Measurements from ENCODE around the gene SMARCAL1. TPM values are rescaled to one million over a fixed set of nuclear protein-coding genes. Genes with fewer than 3 reads are reported as not detected.
A peak's percentile ranks its signal among the peaks of the same experiment; 100 is the strongest.

Gene SMARCAL1
- total and polyA plus RNA-seq, 2 experiments from 2014 or later, result 10.3 to 17.2 TPM

- no peak for TF ChIP-seq ZNF462 (CRISPR knock-in tag; IDR thresholded peaks at IDR 0.05)
- no peak for TF ChIP-seq EZH2 (IDR thresholded peaks at IDR 0.05; ENCODE audit: low read depth, unreplicated experiment)
- no peak for TF ChIP-seq NANOG (IDR thresholded peaks at IDR 0.05; ENCODE audit: borderline replicate concordance)
- no peak for TF ChIP-seq JUNB (IDR thresholded peaks at IDR 0.05; ENCODE audit: unreplicated experiment)
- no peak for TF ChIP-seq POLR2AphosphoS5 (IDR thresholded peaks at IDR 0.05; ENCODE audit: low read depth)
- TF ChIP-seq STAT1 (IDR thresholded peaks at IDR 0.05; ENCODE audit: unreplicated experiment), result no peak
Measured at GRCh38 chr2:216498070-216498378, 85.7 kb downstream of the SMARCAL1 start (continued).

DNA sequence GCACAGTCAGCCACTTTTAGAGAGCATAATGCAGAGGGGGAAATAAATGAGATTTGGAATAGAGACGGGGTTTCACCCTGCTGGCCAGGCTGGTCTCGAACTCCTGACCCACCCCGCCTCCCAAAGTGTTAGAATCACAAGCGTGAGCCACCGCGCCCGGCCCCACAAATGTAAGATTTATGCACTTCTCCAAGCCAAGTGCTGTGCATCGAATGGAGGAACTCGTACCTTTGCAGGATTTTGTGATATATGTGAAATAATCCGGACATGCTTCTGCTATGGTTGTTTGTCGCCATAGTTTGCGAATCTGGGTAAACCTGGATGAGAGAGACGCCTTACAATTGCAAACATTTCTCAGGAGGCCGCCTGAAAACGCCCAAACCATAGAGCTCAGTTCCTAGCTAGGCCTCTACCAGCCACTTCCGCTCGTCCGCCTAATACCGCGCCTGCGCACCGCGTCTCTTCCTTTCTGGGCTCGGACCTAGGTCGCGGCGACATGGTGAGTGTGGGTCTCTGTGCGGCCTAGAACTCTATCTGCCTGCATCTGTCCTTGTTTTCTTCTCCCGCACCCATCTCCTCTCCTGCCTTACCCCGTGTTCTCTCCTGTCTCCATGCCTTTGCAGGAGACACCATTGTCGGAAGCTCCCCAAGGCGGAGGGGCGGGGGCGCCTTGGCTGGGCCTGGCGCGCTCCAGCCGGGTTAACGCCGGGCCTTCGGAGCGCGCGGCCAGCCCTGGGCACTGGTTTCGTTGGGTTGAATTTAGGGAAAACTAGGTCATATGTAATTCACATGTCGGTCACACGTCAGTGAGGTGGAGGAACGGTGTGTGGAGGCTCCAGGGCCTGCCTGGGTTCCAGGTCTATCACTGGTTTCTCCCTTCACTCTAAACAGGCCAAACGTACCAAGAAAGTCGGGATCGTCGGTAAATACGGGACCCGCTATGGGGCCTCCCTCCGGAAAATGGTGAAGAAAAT lies 86.4 kb downstream of the SMARCAL1 start, which contains the start of gene RPL37A:
Gene RPL37A, plus strand, starts transcription at position 466 of the 974 bp plus-strand sequence. Its CDS starts 31 bp downstream, at position 497.
- Histone ChIP-seq H3F3A (replicated peaks; ENCODE audit: low read depth) (peaks cover 47% of the 10 kb centered on the region), H3K27ac (ENCODE audit: low read depth) (peak within 1 kb of the TSS; percentile 94), H2AFZ (peak within 1 kb of the TSS; percentile 94), H3K27me3 (ENCODE audit: insufficient read depth) (no peaks in the 10 kb centered on the region), H3K4me3 (peak within 1 kb of the TSS; percentile 94), H3K36me3 (ENCODE audit: insufficient read depth) (peaks cover 46% of the 10 kb centered on the region), H3K4me2 (peak within 1 kb of the TSS; percentile 91), H3K4me1 (ENCODE audit: insufficient read depth) (peaks cover 35% of the 10 kb centered on the region), H3K79me2 (replicated peaks; ENCODE audit: insufficient read depth) (peaks cover 47% of the 10 kb centered on the region), H4K20me1 (replicated peaks; ENCODE audit: insufficient read depth) (peaks cover 32% of the 10 kb centered on the region), H3K9me2 (ENCODE audit: insufficient read depth) (no peaks in the 10 kb centered on the region)
- Mint-ChIP-seq H3K27ac (peak within 1 kb of the TSS; percentile 99), H3K27me3 (ENCODE audit: insufficient read depth, low read depth, poor library complexity) (peaks cover 9% of the 10 kb centered on the region), H3K4me3 (peak within 1 kb of the TSS; percentile 99), H3K9me3 (no peaks in the 10 kb centered on the region), H3K36me3 (ENCODE audit: low read depth) (peaks cover 51% of the 10 kb centered on the region), H3K4me1 (peaks cover 37% of the 10 kb centered on the region)
- ATAC-seq, result peak; percentile 95
- peak; percentile 98 for DNase-seq (ENCODE audit: low spot score)
- TF ChIP-seq EZH2 (IDR thresholded peaks at IDR 0.05; ENCODE audit: low read depth, unreplicated experiment) (no peak), ZNF114 (CRISPR knock-in tag; IDR thresholded peaks at IDR 0.05) (no peak), REST (IDR thresholded peaks at IDR 0.05; ENCODE audit: unreplicated experiment) (peak; percentile 12), STAT1 (IDR thresholded peaks at IDR 0.05; ENCODE audit: unreplicated experiment) (no peak), ZNF331 (CRISPR knock-in tag; IDR thresholded peaks at IDR 0.05; ENCODE audit: low read depth) (no peak)
- TF ChIP-seq, protein P1, sequence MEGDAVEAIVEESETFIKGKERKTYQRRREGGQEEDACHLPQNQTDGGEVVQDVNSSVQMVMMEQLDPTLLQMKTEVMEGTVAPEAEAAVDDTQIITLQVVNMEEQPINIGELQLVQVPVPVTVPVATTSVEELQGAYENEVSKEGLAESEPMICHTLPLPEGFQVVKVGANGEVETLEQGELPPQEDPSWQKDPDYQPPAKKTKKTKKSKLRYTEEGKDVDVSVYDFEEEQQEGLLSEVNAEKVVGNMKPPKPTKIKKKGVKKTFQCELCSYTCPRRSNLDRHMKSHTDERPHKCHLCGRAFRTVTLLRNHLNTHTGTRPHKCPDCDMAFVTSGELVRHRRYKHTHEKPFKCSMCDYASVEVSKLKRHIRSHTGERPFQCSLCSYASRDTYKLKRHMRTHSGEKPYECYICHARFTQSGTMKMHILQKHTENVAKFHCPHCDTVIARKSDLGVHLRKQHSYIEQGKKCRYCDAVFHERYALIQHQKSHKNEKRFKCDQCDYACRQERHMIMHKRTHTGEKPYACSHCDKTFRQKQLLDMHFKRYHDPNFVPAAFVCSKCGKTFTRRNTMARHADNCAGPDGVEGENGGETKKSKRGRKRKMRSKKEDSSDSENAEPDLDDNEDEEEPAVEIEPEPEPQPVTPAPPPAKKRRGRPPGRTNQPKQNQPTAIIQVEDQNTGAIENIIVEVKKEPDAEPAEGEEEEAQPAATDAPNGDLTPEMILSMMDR (conservative IDR thresholded peaks at IDR 0.05; ENCODE audit: low read depth in 2 of 2), result no peak

Measured in GM23338 (cell line).